ENCODE results near the gene KAT2B.

KAT2B gene

DNA sequence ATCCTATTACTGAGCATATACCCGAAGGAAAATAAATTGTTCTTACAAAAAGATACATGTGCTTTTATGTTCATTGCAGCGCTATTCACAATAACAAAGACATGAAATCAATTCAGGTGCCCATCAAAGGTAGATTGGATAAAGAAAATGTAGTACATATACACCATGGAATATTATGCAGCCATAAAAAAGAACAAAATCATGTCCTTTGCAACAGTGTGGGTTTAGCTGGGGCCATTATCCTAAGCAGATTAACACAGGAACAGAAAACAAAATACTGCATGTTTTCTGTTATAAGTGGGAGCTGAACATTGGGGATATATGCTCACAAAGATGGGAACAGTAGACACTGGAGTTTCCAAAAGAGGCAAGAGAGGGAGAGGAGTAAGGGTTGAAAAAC is 103.3 kb downstream of the KAT2B start:
- no peak for DNase-seq (ENCODE audit: low read depth, low spot score)
- H3K4me3 ChIP-seq (ENCODE audit: low read depth, low read length) = no peak overlapping the region
- TF ChIP-seq, protein P1, sequence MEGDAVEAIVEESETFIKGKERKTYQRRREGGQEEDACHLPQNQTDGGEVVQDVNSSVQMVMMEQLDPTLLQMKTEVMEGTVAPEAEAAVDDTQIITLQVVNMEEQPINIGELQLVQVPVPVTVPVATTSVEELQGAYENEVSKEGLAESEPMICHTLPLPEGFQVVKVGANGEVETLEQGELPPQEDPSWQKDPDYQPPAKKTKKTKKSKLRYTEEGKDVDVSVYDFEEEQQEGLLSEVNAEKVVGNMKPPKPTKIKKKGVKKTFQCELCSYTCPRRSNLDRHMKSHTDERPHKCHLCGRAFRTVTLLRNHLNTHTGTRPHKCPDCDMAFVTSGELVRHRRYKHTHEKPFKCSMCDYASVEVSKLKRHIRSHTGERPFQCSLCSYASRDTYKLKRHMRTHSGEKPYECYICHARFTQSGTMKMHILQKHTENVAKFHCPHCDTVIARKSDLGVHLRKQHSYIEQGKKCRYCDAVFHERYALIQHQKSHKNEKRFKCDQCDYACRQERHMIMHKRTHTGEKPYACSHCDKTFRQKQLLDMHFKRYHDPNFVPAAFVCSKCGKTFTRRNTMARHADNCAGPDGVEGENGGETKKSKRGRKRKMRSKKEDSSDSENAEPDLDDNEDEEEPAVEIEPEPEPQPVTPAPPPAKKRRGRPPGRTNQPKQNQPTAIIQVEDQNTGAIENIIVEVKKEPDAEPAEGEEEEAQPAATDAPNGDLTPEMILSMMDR (IDR thresholded peaks at IDR 0.05; ENCODE audit: low read depth, low read length) = no peak
- in situ Hi-C loops (cut with HindIII; ENCODE audit: low sequenced_read_pairs) = no loop called here

DNA sequence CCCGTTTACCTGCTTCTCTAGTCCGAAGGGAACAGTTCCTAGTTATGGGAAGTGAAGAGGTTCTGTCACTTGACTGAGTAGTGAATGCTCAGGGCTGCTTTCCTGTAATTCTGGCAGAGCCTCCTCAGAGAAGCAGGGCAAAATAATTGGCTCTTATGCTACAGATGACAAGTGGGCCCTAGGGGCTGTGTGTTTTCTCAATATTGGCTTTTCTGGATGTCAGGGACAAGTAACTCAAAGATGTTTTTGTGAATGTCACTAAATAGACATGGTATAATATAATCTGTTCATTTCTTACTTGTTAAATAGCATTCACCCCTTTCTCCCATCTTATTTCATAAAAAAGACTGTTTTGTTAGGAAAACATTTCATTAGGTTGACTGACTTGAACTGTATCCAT is 105.6 kb downstream of the KAT2B start:
- TF ChIP-seq, protein P1 (IDR thresholded peaks at IDR 0.05; ENCODE audit: low read depth, low read length) = no peak
- DNase-seq (ENCODE audit: low read depth, low spot score) = no peak
- in situ Hi-C loops (cut with HindIII; ENCODE audit: low sequenced_read_pairs) = no loop called here

DNA sequence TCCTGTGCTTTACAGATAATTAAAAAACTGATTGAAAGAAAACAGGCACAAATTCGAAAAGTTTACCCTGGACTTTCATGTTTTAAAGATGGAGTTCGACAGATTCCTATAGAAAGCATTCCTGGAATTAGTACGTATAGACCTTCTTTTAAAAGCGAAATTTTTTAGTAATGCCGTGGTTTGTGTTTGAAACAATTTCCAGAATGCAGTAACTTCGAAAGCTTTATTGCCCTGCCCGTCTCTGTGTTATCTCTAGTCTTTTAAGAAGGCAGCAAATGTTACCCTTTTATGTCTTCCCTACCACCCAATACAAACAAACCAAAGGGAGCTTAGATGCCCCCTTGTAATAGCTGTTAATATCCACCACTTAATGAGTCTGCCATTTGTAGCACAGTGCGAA is 106.1 kb downstream of the KAT2B start:
- in situ Hi-C loops (cut with HindIII; ENCODE audit: low sequenced_read_pairs) = no loop called here
- H3K4me3 ChIP-seq (ENCODE audit: low read depth, low read length) = no peak overlapping the region
- no peak for DNase-seq (ENCODE audit: low read depth, low spot score)
- TF ChIP-seq, protein P1 (IDR thresholded peaks at IDR 0.05; ENCODE audit: low read depth, low read length) = no peak

More for the DNA sequence above, 105.6 kb downstream of the KAT2B start:
- H3K4me3 ChIP-seq (ENCODE audit: low read depth, low read length) = no peak overlapping the region

DNA sequence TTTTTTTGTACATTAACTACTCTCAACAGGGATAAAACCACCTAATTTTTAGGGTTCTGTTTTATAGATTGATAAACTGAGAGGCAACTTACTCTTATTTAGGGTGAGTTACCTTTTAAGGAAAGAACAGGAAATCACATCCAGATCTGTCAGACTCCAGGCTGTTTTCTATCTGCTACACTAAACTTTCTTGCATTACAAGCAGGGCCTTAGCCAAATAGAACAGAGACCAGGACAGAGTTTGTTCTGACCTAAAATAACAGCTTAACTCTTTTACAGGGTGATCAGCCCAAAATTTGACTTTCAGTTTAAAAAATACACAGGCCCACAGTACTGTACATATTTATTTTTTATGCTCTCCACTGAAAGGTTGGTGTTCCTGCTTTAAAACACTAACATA is 107.1 kb downstream of the KAT2B start:
- in situ Hi-C loops (cut with HindIII; ENCODE audit: low sequenced_read_pairs) = no loop called here
- no peak for DNase-seq (ENCODE audit: low read depth, low spot score)
- TF ChIP-seq, protein P1 (IDR thresholded peaks at IDR 0.05; ENCODE audit: low read depth, low read length) = no peak
- no peak overlapping the region for H3K4me3 ChIP-seq (ENCODE audit: low read depth, low read length)

DNA sequence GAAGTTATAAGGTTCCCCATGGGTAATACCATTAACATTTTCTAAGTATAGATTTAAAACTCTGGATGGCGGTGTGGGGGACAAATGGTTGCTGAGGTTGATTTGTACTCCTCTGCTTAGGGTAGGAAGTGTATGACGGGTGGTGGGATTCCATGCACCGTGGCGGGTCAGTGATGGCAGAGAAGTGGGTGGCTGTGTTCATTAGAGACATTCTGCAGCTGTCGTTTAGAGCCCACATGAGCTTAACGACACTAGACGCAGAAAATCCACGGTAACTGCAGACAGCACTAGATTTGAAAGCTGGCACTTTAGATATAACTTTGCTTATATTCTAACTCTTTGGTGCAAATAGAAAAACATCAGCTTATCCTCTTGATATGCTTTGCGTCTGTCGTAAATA is 108.2 kb downstream of the KAT2B start:
- TF ChIP-seq, protein P1 (IDR thresholded peaks at IDR 0.05; ENCODE audit: low read depth, low read length) = no peak
- in situ Hi-C loops (cut with HindIII; ENCODE audit: low sequenced_read_pairs) = no loop called here
- no peak overlapping the region for H3K4me3 ChIP-seq (ENCODE audit: low read depth, low read length)
- DNase-seq (ENCODE audit: low read depth, low spot score) = no peak

DNA sequence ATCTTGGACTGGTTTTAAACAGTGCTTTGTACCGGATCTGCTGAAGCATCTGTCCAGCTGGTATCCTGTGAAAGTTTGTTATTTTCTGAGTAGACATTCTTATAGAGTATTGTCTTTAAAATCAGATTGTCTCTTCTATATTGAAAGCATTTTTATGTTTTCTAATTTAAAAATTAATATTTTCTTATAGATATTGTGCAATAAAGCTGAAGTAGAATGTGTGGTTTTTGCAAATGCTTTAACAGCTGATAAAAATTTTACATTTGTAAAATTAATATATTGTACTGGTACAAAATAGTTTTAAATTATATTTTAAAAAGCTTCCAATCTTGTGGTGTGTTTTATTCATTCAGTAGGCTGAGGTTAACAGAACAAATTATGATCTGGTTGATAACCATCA is 113.8 kb downstream of the KAT2B start:
- in situ Hi-C loops (cut with HindIII; ENCODE audit: low sequenced_read_pairs) = no loop called here
- no peak for DNase-seq (ENCODE audit: low read depth, low spot score)
- no peak overlapping the region for H3K4me3 ChIP-seq (ENCODE audit: low read depth, low read length)
- TF ChIP-seq, protein P1 (IDR thresholded peaks at IDR 0.05; ENCODE audit: low read depth, low read length) = no peak

DNA sequence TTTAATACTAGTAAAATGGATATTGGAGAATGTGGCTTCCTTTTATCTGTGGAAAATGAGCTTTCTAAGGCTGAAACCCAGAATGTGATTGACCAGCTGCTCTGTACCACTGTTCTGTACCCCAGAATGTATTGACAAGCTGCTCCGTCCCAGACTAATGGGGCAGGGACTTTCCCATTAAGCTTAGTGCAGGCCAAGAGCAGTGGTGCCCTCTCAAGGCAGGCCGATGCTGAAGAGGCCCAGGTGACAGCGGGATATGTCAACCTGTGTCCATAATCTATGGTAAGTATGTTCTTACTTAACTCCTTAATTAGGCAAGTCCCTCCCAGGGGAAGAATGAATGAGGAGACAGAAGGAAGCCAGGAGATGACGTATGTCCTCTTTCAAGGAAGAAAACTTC is 114.7 kb downstream of the KAT2B start:
- in situ Hi-C loops (cut with HindIII; ENCODE audit: low sequenced_read_pairs) = no loop called here
- no peak overlapping the region for H3K4me3 ChIP-seq (ENCODE audit: low read depth, low read length)
- TF ChIP-seq, protein P1 (IDR thresholded peaks at IDR 0.05; ENCODE audit: low read depth, low read length) = no peak
- no peak for DNase-seq (ENCODE audit: low read depth, low spot score)
